Ascending aorta (tissue), 2 donors: Measurements from ENCODE around the gene PDE9A. TPM values are rescaled to one million over a fixed set of nuclear protein-coding genes. Genes with fewer than 3 reads are reported as not detected.
"Not testable (repeated sequence)": the region's sequence is repeated elsewhere in the genome, so short reads cannot be mapped to it uniquely, and the experiment has no call there.

Experiments
- DNase-seq, 2 donors: peaks; one replicate each; pipeline ENCODE4 v3.0.0-alpha.2; 2019; ENCODE audit warnings: low spot score in 2 of 2
- H3K27ac ChIP-seq, 2 donors: fragments of 200-600 bp; sonication (generic); one replicate each; pipeline ENCODE4 v1.5.1; 2016 to 2017; ENCODE audit warnings: mild to moderate bottlenecking in 1 of 2
- H3K27me3 ChIP-seq: fragments of 200-600 bp; sonication (generic); one replicate; pipeline ENCODE4 v1.5.1; 2017
- H3K36me3 ChIP-seq, 2 donors: fragments of 200-600 bp; sonication (generic); one replicate each; pipeline ENCODE4 v1.5.1; 2016
- H3K4me1 ChIP-seq, 2 donors: fragments of 200-600 bp; sonication (generic); one replicate each; pipeline ENCODE4 v1.5.1; 2016 to 2017; ENCODE audit warnings: mild to moderate bottlenecking in 1 of 2
- H3K4me3 ChIP-seq, 2 donors: fragments of 200-600 bp; sonication (generic); one replicate each; pipeline ENCODE4 v1.5.1; 2016 to 2017; ENCODE audit warnings: mild to moderate bottlenecking in 1 of 2
- H3K9me3 ChIP-seq, 2 donors: fragments of 200-600 bp; sonication (generic); one replicate each; pipeline ENCODE4 v1.5.1; 2016
- intact Hi-C: fragments of 100-400 bp; cut with DNase I; formaldehyde crosslinking; loops from one replicate; pipeline ENCODE4 v1.15.1; 2023
- total RNA-seq: library from RNA; depleted of rRNA; stranded (reverse); fragments of >200 nt; gene quantifications from one replicate; pipeline ENCODE4 v1.1.0, GENCODE V29; 2016
- TF ChIP-seq, protein P1 (sequence below), 3 experiments: fragments of 200-600 bp in 2 of 3; fragments of 450-650 bp in 1 of 3; sonication (generic) in 2 of 3; IDR thresholded peaks; one replicate each; pipeline ENCODE4 v1.5.1; 2016 to 2019; ENCODE audit warnings: antibody characterized with exemption in 3 of 3, mild to moderate bottlenecking in 1 of 3, moderate library complexity in 1 of 3

The PDE9A gene
- total RNA-seq, 1 donor from 2014 or later = 2.2 TPM

- intact Hi-C loops = no loop called here
- DNase-seq = no peak
- H3K36me3 ChIP-seq = no peaks in the 10 kb centered on the region
- no peaks in the 10 kb centered on the region for H3K4me1 ChIP-seq
- TF ChIP-seq, protein P1, sequence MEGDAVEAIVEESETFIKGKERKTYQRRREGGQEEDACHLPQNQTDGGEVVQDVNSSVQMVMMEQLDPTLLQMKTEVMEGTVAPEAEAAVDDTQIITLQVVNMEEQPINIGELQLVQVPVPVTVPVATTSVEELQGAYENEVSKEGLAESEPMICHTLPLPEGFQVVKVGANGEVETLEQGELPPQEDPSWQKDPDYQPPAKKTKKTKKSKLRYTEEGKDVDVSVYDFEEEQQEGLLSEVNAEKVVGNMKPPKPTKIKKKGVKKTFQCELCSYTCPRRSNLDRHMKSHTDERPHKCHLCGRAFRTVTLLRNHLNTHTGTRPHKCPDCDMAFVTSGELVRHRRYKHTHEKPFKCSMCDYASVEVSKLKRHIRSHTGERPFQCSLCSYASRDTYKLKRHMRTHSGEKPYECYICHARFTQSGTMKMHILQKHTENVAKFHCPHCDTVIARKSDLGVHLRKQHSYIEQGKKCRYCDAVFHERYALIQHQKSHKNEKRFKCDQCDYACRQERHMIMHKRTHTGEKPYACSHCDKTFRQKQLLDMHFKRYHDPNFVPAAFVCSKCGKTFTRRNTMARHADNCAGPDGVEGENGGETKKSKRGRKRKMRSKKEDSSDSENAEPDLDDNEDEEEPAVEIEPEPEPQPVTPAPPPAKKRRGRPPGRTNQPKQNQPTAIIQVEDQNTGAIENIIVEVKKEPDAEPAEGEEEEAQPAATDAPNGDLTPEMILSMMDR (IDR thresholded peaks at IDR 0.05) = no peak
- no peaks in the 10 kb centered on the region for H3K9me3 ChIP-seq
- H3K27me3 ChIP-seq = no peaks in the 10 kb centered on the region
- H3K27ac ChIP-seq = no peak overlapping the region
- no peak overlapping the region for H3K4me3 ChIP-seq
Measured at GRCh38 chr21:42706765-42707164, 53.3 kb downstream of the PDE9A start.

GRCh38 chr21:42707207-42707830 lies 53.9 kb downstream of the PDE9A start:
- TF ChIP-seq, protein P1 (IDR thresholded peaks at IDR 0.05) = no peak

GRCh38 chr21:42708107-42708506 lies 54.7 kb downstream of the PDE9A start:
- DNase-seq = no peak
- Histone ChIP-seq H3K27me3 (no peaks in the 10 kb centered on the region), H3K36me3 (no peaks in the 10 kb centered on the region), H3K27ac (no peak overlapping the region), H3K4me1 (no peaks in the 10 kb centered on the region), H3K9me3 (no peaks in the 10 kb centered on the region), H3K4me3 (no peak overlapping the region)
- intact Hi-C loops = no loop called here
- TF ChIP-seq, protein P1 (IDR thresholded peaks at IDR 0.05) = no peak

More at GRCh38 chr21:42707207-42707830, 53.9 kb downstream of the PDE9A start:
- Histone ChIP-seq H3K27me3 (no peaks in the 10 kb centered on the region), H3K9me3 (no peaks in the 10 kb centered on the region), H3K27ac (no peak overlapping the region), H3K4me3 (no peak overlapping the region), H3K36me3 (no peaks in the 10 kb centered on the region), H3K4me1 (no peaks in the 10 kb centered on the region)
- intact Hi-C loops = no loop called here
- no peak for DNase-seq

DNA sequence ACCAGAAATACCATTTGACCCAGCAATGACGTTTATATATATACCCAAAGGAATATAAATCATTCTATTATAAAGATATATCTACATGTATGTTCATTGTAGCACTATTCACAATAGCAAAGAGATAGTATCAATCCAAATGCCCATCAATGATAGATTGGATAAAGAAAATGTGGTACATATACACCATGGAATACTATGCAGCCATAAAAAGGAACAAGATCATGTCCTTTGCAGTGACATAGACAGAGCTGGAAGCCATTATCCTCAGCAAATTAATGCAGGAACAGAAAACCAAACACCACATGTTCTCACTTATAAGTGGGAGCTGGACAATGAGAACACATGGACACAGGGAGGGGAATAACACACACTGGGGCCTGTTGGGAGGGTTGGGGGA lies 55.5 kb downstream of the PDE9A start:
- H3K4me1 ChIP-seq, H3K27ac ChIP-seq, H3K4me3 ChIP-seq, H3K36me3 ChIP-seq, H3K27me3 ChIP-seq, DNase-seq, intact Hi-C loops, H3K9me3 ChIP-seq: not testable (repeated sequence)

DNA sequence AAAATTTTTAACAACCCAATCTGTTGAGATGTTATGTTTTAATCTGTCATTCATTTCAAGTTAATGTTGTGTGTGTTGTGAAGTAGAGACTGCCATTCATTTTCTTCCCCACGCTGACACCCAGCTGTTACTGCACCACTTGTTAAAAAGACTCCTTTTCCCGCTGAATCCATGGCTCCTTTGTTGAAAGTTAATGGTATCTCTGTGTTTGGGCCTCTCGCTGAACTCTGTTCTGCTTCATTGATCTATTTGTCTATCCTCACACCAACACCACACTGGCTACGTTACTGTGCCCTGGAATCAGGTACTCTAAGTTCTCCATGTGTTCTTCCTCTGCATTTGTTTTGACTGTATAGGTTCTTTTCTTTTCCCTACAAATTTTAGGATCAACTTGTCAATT lies 58.2 kb downstream of the PDE9A start:
- H3K4me3 ChIP-seq = no peak overlapping the region
- H3K4me1 ChIP-seq = no peaks in the 10 kb centered on the region
- H3K27me3 ChIP-seq = no peaks in the 10 kb centered on the region
- TF ChIP-seq, protein P1 (IDR thresholded peaks at IDR 0.05) = no peak
- H3K36me3 ChIP-seq = no peaks in the 10 kb centered on the region
- DNase-seq = no peak
- no peaks in the 10 kb centered on the region for H3K9me3 ChIP-seq
- intact Hi-C loops = no loop called here
- no peak overlapping the region for H3K27ac ChIP-seq

- H3K27me3 ChIP-seq, H3K9me3 ChIP-seq, intact Hi-C loops, H3K4me1 ChIP-seq, H3K27ac ChIP-seq, H3K36me3 ChIP-seq, DNase-seq, H3K4me3 ChIP-seq: not testable (repeated sequence)
Measured at GRCh38 chr21:42715427-42715826, 62.0 kb downstream of the PDE9A start.

DNA sequence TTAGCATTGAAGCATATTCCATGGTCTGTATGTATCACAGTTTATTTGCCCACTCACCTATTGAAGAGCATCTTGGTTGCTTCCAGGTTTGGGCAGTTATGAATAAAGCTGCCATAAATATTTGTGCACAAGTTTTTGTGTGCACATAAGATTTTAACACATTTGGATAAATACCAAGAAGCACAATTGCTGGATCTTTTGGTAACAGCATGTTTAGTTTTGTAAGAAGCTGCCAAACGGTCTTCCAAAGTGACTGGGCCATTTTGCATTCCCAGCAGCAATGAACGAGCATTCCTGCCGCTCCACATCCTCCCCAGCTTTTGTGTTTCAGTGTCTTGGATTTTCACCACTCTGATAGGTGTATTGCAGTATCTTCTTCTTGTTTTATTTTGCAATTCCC lies 62.7 kb downstream of the PDE9A start:
- Histone ChIP-seq H3K27ac (no peak overlapping the region), H3K36me3 (no peaks in the 10 kb centered on the region), H3K4me1 (no peaks in the 10 kb centered on the region), H3K4me3 (no peak overlapping the region), H3K9me3 (no peaks in the 10 kb centered on the region), H3K27me3 (no peaks in the 10 kb centered on the region)
- DNase-seq = no peak
- TF ChIP-seq, protein P1 (IDR thresholded peaks at IDR 0.05) = no peak
- intact Hi-C loops = no loop called here

DNA sequence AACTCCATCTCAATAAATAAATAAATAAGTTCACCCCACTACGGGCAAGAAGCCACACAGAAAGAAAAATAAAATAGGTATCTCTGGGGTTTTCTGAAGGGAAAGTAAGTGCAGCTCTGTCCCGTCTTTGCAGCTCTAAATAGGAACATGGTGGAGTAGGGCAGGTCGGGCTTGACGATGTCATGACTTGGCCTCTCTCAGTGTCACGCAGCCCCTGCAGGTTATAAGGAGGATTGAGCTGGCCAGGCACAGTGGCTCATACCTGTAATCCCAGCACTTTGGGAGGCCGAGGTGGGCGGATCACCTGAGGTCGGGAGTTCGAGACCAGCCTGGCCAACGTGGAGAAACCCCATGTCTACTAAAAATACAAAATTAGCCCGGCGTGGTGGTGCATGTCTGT lies 67.1 kb downstream of the PDE9A start:
- intact Hi-C loops, H3K4me3 ChIP-seq, DNase-seq, H3K27ac ChIP-seq, H3K4me1 ChIP-seq, H3K27me3 ChIP-seq, H3K9me3 ChIP-seq, H3K36me3 ChIP-seq: not testable (repeated sequence)
